Liver (tissue), 9 donors: Measurements from ENCODE around the gene SMCO1. TPM values are rescaled to one million over a fixed set of nuclear protein-coding genes. Genes with fewer than 3 reads are reported as not detected.
"Not testable (repeated sequence)": the region's sequence is repeated elsewhere in the genome, so short reads cannot be mapped to it uniquely, and the experiment has no call there.

Source experiments
- DNase-seq: peaks from one replicate; pipeline ENCODE4 v3.0.0-alpha.2; 2017; ENCODE audit warnings: low spot score
- H3K27ac ChIP-seq, 2 donors: one replicate each; pipeline ENCODE4 v1.7.0; 2013; ENCODE audit warnings: inconsistent platforms in 2 of 2, low read length in 2 of 2, control low read depth in 1 of 2, low read depth in 1 of 2, mild to moderate bottlenecking in 1 of 2
- H3K27me3 ChIP-seq, 4 donors: one replicate each; pipeline versions ENCODE4 v1.6.1 to v1.7.0; 2013; ENCODE audit warnings: low read length in 3 of 4, inconsistent platforms in 1 of 4, mild to moderate bottlenecking in 1 of 4, moderate library complexity in 1 of 4; ENCODE audit not compliant: control insufficient read depth in 4 of 4, insufficient read depth in 4 of 4
- H3K36me3 ChIP-seq, 4 donors: one replicate each; pipeline versions ENCODE4 v1.6.1 to v1.7.0; 2013; ENCODE audit warnings: low read length in 3 of 4, mild to moderate bottlenecking in 3 of 4, low read depth in 1 of 4, moderate library complexity in 1 of 4; ENCODE audit not compliant: control insufficient read depth in 4 of 4, insufficient read depth in 3 of 4
- H3K4me1 ChIP-seq, 4 donors: one replicate each; pipeline versions ENCODE4 v1.6.1 to v1.7.0; 2013; ENCODE audit warnings: low read length in 3 of 4, mild to moderate bottlenecking in 3 of 4, moderate library complexity in 1 of 4; ENCODE audit not compliant: control insufficient read depth in 4 of 4, insufficient read depth in 4 of 4
- H3K4me3 ChIP-seq, 3 donors: one replicate each; pipeline versions ENCODE4 v1.6.1 to v1.7.0; 2013; ENCODE audit warnings: low read length in 3 of 3, control low read depth in 1 of 3, low read depth in 1 of 3, mild to moderate bottlenecking in 1 of 3
- H3K9ac ChIP-seq, 2 donors: one replicate each; pipeline ENCODE4 v1.7.0; 2013; ENCODE audit warnings: low read length in 2 of 2, mild to moderate bottlenecking in 2 of 2, moderate library complexity in 2 of 2, control low read depth in 1 of 2, low read depth in 1 of 2
- H3K9me3 ChIP-seq, 4 donors: one replicate each; pipeline versions ENCODE4 v1.6.1 to v1.7.0; 2013; ENCODE audit warnings: low read length in 3 of 4; ENCODE audit not compliant: control insufficient read depth in 4 of 4
- EGR1 ChIP-seq, 2 donors: IDR thresholded peaks; 2 replicates each; pipeline ENCODE4 v1.6.1; 2016 to 2018; ENCODE audit warnings: antibody characterized with exemption in 2 of 2, low read depth in 2 of 2
- HNF4A ChIP-seq, 2 donors: conservative IDR thresholded peaks; 2 replicates each; pipeline ENCODE4 v1.6.1; 2016; ENCODE audit warnings: antibody characterized with exemption in 2 of 2, mild to moderate bottlenecking in 2 of 2
- HNF4G ChIP-seq: IDR thresholded peaks from 2 replicates; pipeline ENCODE4 v1.6.1; 2016; ENCODE audit warnings: antibody characterized with exemption
- NR2F2 ChIP-seq: IDR thresholded peaks from 2 replicates; pipeline ENCODE4 v1.6.1; 2016; ENCODE audit warnings: antibody characterized with exemption
- RAD21 ChIP-seq, 2 donors: IDR thresholded peaks; 2 replicates each; pipeline ENCODE4 v1.6.1; 2016; ENCODE audit warnings: antibody characterized with exemption in 2 of 2, mild to moderate bottlenecking in 2 of 2
- SP1 ChIP-seq: IDR thresholded peaks from 2 replicates; pipeline ENCODE4 v1.6.1; 2018; ENCODE audit warnings: antibody characterized with exemption, mild to moderate bottlenecking
- WGBS: extraction: QIAGEN DNeasy Blood & Tissue Kit; methylation state at CpG from one replicate; pipeline ENCODE4 v1.1.7; 2013; 5-methylcytosine and 5-hydroxymethylcytosine counted together
- polyA plus RNA-seq, 2 donors: library from polyadenylated mRNA; stranded (reverse) in 1 of 2; unstranded in 1 of 2; fragments of 200-250 nt in 1 of 2; fragments of >200 nt in 1 of 2; fragmentation: Nextera tagmentation in 1 of 2; extraction: Ambion mirVana in 1 of 2; gene quantifications; one replicate each; pipeline versions ENCODE4 v1.2.1 to v1.2.3, GENCODE V29; 2013 to 2015
- total RNA-seq, 2 donors: library from RNA; depleted of rRNA; stranded (reverse); fragments of >200 nt; gene quantifications; one replicate each; pipeline ENCODE4 v1.2.3, GENCODE V29; 2014
- TF ChIP-seq, protein P1 (sequence below): IDR thresholded peaks from 2 replicates; pipeline ENCODE4 v1.6.1; 2016; ENCODE audit warnings: antibody characterized with exemption
- TF ChIP-seq, protein P2 (sequence below): IDR thresholded peaks from 2 replicates; pipeline ENCODE4 v1.6.1; 2016; ENCODE audit warnings: antibody characterized with exemption, mild to moderate bottlenecking
- donor health status: healthy.
- donor health status: healthy.
- donor health status: healthy.
- donor health status: healthy.
- donor health status: healthy.

The SMCO1 gene
- total and polyA plus RNA-seq, 4 donors: 0.05 TPM; not detected in 3

DNA sequence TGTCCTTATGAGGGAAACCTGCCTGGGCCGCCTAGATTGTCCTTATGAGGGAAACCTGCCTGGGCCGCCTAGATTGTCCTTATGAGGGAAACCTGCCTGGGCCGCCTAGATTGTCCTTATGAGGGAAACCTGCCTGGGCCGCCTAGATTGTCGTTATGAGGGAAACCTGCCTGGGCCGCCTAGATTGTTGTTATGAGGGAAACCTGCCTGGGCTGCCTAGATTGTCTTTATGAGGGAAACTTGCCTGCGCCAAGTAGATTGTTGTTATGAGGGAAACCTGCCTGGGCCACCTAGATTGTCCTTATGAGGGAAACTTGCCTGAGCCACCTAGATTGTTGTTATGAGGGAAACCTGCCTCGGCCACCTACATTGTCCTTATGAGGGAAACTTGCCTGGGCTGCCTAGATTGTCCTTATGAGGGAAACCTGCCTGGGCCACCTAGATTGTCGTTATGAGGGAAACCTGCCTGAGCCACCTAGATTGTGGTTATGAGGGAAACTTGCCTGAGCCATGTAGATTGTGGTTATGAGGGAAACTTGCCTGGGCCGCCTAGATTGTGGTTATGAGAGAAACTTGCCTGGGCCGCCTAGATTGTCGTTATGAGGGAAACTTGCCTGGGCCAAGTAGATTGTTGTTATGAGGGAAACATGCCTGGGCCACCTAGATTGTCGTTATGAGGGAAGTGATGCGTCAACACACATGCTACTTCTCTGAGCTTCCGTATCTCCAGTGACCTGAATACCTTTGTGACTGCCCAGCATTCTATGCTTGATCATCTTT, 3.3 kb downstream of the SMCO1 start:
- H3K9me3 ChIP-seq, H3K27ac ChIP-seq, H3K4me3 ChIP-seq, H3K4me1 ChIP-seq, DNase-seq, H3K36me3 ChIP-seq, H3K9ac ChIP-seq, H3K27me3 ChIP-seq: not testable (repeated sequence)
- 91% methylated on average over 15 of the region's 15 CpGs for WGBS

DNA sequence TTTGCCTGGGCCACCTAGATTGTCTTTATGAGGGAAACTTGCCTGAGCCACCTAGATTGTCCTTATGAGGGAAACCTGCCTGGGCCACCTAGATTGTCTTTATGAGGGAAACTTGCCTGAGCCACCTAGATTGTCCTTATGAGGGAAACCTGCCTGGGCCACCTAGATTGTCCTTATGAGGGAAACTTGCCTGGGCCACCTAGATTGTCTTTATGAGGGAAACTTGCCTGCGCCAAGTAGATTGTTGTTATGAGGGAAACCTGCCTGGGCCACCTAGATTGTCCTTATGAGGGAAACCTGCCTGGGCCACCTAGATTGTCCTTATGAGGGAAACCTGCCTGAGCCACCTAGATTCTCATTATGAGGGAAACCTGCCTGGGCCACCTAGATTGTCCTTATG, 4.0 kb downstream of the SMCO1 start:
- WGBS: 98% methylated on average over 1 of the region's 1 CpG
- H3K4me1 ChIP-seq, H3K36me3 ChIP-seq: not testable (repeated sequence)

DNA sequence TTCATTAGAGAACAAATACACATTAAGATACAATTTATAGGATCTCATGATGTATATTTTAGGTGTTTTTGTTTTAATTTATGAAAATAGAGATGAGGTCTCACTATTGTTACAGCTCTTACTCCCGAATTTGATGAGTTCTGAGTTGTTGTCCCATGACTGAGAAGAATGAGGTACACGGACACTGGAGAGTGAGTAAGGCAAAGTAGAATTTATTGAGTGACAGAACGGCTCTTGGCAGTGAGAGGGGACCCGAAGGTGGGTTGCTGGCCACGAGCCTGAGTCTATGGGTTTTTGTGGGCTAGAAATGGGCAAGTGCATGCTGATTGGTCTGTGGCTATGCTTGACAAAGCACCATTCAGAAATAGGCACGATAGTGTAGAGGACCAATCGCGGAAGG, 8.5 kb downstream of the SMCO1 start:
- Histone ChIP-seq H3K4me3 (peak overlapping the region in 2 of 3 donors; percentile 8 to 19), H3K9me3 (peaks cover 2 to 9% (median 7%) of the 10 kb centered on the region in 4 donors), H3K27me3 (no peaks in the 10 kb centered on the region), H3K4me1 (peaks cover 0 to under 1% (median 0%) of the 10 kb centered on the region in 4 donors), H3K27ac (no peak overlapping the region), H3K36me3 (no peaks in the 10 kb centered on the region), H3K9ac (no peak overlapping the region)
- TF ChIP-seq, protein P1, sequence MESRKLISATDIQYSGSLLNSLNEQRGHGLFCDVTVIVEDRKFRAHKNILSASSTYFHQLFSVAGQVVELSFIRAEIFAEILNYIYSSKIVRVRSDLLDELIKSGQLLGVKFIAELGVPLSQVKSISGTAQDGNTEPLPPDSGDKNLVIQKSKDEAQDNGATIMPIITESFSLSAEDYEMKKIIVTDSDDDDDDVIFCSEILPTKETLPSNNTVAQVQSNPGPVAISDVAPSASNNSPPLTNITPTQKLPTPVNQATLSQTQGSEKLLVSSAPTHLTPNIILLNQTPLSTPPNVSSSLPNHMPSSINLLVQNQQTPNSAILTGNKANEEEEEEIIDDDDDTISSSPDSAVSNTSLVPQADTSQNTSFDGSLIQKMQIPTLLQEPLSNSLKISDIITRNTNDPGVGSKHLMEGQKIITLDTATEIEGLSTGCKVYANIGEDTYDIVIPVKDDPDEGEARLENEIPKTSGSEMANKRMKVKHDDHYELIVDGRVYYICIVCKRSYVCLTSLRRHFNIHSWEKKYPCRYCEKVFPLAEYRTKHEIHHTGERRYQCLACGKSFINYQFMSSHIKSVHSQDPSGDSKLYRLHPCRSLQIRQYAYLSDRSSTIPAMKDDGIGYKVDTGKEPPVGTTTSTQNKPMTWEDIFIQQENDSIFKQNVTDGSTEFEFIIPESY: no peak
- TF ChIP-seq SP1: no peak
- TF ChIP-seq, protein P2, sequence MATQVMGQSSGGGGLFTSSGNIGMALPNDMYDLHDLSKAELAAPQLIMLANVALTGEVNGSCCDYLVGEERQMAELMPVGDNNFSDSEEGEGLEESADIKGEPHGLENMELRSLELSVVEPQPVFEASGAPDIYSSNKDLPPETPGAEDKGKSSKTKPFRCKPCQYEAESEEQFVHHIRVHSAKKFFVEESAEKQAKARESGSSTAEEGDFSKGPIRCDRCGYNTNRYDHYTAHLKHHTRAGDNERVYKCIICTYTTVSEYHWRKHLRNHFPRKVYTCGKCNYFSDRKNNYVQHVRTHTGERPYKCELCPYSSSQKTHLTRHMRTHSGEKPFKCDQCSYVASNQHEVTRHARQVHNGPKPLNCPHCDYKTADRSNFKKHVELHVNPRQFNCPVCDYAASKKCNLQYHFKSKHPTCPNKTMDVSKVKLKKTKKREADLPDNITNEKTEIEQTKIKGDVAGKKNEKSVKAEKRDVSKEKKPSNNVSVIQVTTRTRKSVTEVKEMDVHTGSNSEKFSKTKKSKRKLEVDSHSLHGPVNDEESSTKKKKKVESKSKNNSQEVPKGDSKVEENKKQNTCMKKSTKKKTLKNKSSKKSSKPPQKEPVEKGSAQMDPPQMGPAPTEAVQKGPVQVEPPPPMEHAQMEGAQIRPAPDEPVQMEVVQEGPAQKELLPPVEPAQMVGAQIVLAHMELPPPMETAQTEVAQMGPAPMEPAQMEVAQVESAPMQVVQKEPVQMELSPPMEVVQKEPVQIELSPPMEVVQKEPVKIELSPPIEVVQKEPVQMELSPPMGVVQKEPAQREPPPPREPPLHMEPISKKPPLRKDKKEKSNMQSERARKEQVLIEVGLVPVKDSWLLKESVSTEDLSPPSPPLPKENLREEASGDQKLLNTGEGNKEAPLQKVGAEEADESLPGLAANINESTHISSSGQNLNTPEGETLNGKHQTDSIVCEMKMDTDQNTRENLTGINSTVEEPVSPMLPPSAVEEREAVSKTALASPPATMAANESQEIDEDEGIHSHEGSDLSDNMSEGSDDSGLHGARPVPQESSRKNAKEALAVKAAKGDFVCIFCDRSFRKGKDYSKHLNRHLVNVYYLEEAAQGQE: no peak
- no peak for TF ChIP-seq RAD21 (IDR thresholded peaks at IDR 0.05)
- TF ChIP-seq NR2F2: no peak
- no peak for TF ChIP-seq HNF4A (conservative IDR thresholded peaks at IDR 0.05)
- TF ChIP-seq EGR1 (IDR thresholded peaks at IDR 0.05; ENCODE audit: low read depth in 2 of 2): no peak
- TF ChIP-seq HNF4G: no peak
- 86% methylated on average over 8 of the region's 8 CpGs for WGBS
- DNase-seq: no peak

More for the DNA sequence above, 4.0 kb downstream of the SMCO1 start:
- not testable (repeated sequence) for H3K9ac ChIP-seq, H3K9me3 ChIP-seq, H3K27ac ChIP-seq, H3K4me3 ChIP-seq, H3K27me3 ChIP-seq, DNase-seq
